GM04503 (cell line): ENCODE data around the gene CAMTA1.

Source experiments
- DNase-seq: peaks from one replicate; pipeline ENCODE4 v3.0.0-alpha.2; 2012; ENCODE audit warnings: low read depth

Gene CAMTA1

DNA sequence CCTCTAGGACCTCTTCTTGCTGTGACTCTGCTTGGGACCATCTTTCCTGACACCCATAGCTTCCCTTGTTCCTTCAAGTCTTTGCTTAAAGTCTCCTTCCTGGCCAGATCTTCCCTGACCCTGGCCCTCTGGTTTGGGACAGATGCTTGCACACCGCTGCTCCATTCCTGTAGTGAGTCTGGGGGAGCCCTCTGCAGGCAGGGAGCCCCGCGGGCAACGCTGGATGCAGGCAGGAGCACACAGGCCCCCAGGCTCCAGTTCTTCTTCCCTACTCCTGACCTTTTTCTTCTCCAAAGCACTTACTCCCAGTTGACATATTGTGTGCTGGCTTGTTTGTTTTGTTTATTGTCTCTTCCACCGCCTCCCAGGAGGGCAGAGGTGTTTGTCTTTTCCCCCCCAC, 413.4 kb downstream of the CAMTA1 start:
- DNase-seq, result no peak

DNA sequence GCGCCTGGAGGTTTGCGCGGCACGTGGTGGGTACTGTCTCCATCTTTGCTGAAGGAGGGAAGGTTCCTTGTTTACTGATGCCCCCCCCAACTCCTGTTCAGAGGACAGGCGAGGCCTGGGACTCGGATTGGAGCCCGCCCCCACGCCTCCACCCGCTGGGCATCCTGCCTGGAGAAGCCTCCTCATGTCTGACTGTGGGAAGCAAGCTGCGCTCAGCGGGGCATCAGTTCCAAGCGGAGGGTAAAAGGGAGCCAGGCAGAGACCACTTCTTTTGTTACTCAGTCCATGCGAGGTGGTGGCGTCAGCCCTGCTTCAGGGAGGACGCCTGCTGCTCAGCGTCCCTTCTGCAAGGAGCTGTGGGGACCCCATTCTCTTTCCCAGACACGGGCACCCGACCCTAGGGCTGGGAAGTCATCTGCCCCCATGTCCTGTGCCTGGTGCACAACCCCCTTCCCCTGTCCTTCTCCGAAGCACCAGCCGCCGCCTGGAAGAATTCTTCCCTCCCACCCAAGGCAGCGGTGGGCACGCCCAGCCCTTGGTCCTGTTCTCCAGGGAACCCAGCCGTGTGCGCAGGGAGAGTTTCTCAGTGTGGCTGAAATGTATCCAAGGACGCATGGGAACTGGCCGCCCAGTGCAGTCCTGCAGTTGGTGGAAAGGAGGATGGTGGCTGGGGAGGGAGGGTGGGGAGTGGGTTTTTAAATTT, 414.0 kb downstream of the CAMTA1 start:
- DNase-seq, result no peak

DNA sequence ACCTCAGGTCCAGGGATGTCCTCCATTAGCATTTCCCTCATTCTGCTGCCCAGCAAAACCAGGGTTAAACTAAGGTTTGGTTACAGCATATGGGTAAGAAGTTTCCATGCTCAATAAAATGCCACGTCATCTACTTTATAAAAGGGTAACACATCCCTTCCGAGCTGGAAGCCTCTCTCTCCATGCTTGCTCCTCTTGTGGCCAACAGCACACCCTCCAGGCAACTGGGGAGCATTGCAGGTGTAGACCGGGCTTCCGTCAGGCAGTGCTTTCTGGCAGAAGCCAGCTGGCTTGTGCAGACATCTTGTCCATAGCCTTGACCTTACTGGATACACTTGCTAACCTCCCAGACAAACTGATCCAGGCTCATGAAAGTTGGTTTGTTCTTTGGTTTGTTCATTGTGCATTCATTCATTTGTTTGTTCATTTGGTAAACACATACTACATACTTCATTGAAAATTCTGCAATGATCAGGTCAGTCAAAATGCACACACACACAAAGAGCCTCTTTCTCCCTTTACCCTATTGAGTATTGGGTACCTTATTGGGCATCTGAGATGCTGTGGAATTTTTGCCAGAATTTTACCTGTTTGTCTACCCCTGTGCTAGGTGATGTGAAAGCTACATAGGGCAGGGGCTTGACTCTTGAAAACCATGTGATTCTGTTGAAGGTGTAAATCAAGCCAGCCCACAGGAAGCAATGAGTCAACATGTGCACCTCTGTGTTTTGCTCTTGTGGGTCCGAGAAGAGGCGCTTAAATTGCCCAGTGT, 422.8 kb downstream of the CAMTA1 start:
- no peak for DNase-seq

DNA sequence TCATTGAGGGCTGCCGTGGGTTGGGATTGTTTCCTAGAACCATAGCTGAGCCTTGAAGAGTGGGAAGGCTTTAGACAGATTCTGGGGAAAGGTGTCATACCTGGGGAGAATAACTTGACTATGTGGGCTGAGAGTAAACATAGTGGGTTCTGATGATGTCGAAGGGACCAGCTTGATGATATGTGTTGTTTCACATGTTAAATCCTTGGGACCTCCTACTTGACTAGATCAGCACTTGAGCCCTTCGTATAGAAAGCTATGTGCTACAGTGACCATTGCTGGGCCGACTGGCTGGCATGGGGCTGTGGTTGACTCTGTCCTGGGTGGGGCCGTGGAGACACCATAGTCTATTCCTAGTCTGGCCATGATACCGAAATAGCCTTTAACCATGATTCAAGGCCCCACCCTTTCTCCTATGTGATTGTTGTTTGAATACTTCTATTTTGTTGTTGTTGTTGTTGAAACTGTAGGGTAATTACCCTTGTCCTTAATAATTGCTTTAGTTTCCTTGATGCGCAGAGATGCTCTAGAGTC, 423.5 kb downstream of the CAMTA1 start:
- no peak for DNase-seq

DNA sequence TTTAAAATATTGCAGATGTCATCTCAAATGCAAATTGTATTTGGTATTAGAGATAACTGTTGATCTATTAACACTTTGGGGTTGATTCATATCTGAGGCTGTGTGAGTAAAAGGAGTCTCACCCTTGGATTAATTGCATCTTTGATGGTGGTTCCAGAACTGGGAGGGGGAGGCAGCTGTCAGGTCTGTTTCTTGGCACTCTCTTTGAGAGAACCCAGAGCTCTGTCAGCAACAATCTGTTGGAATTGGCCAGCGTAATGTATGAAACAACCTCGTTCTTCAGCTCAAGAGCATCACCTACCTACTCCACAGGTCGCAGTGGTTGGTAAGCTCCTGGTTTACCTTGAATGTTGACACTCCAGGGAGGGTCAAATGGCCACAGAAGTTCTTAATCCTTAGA, 424.1 kb downstream of the CAMTA1 start:
- DNase-seq, result no peak

DNA sequence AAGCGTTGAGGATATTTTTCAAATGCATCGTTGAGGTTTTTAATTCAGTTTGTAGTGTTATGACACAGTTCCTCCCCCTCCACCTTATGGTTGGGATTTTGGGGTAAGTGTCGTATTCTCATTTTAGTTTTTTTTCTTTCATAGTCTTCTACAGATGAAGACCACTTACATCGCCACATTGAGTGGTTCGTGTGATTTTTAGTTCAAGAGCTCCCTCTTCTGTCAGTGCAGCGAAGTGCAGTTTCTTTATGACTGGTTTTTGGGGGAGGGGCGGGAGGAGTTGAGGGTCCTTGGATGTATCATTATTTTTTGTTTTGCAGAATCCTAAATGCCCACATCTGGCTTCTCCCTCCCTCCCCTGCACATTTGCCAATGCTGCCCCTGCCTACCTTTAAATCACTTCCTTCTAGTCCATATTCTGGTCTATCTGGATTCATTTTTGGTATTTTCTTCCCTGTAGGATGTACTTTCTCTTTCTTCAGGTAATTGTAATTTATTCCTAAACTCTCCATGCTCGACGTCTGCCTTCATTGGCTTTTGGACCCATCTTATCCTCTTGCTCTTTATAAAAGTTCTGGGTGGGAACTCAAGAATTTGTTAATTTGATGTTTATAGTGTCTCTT, 433.1 kb downstream of the CAMTA1 start:
- DNase-seq, result no peak

DNA sequence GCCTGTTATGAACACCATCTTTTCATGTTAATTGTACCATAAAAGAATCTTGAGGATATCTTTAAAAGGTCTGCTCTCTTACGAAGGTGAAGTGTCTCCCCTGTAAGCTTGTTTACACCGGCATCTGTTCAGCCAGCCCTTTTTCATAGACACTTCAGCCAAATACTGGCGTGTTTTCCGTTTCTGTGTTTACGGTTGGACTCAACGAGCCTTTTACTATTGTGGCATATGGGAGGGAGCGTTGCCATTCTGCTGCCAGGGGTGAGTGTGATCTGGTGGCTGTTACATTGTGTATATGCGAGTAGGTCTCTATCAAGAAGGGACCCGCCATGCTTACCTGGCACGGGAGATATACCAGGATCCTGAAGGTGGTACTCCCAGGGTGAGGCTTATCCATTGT, 433.8 kb downstream of the CAMTA1 start:
- no peak for DNase-seq

DNA sequence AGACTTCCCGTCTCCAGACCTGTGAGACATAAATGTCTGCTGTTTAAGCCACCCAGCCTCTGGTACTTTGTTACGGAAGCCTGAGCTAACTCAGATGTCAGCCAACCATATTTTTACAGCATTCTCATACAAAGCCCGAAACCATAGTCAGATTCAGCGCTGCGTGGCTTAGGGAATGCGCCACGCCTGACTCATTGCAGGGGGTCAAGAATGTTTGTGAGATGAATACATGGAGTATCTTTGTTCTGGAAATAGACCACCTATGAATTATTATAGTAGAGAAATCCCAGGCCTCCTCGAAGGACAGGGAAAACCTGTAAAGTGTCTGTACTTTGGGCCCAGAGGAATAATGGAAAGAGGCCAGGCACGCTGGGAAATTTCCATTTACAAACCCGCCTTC, 434.8 kb downstream of the CAMTA1 start:
- no peak for DNase-seq

DNA sequence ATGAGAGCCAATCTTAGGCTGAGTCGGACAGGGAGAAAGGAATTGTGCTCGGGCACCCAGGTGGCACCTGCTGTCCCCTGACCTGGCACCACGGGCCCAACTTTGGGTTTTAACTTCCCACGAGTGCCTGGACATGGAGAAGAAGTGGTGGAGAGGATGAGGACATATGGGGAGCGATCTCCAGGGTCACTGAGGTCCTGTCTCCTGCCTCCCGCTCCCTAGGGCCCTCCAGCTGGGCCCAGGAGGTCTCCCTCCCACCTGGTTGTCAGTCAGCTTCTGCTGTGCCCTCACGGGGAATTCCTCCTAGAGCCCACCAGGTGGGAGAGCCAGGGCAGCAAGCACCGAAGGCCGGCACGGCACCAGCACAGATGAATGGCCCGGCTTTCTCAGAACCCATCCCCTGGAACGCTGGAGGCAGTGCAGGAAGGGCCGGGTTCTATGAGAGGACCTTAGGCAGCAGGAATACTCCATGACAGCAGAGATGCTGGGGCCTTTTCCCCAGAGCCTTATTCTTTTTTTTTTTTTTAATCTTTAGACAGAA, 435.5 kb downstream of the CAMTA1 start:
- no peak for DNase-seq

DNA sequence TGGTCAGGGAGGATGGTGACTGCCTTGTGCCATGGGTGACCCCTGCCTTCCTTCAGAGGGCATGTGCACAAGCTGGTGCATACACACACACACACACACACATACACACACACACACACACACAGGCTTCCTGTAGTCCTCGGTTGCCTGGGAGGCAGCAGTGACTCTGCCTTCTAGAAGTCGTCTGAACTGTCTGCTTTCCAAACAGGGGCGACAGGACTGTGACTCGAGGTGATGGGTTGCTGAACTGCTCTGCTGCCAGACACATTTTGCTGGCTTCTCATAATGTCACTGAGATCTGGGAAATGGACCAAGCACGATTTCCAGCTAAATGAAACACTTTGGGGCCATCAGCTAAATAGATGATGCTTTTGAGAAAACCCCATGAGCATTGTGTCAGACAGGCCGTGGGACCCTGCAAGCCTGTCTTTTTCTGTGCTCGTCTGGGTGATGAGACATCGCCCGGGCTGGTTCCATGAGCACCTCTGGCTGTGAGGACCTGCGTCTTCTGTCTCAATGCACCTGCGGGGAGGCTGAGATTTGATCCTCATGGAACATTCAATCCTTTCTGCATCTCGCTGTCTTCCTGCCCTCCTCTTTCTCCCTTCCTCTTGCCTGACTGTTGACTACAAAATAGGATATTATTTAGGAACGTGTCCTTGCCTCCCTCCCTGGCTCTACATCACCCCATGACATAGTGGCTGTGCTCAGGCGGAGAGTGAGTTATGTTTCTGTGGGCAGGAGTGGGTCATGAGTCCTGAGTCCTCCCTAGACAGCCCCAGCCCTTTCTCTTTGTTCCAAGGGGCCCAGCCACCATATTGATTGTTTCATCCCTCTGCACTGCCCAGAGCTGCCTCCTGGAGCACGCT, 436.8 kb downstream of the CAMTA1 start:
- DNase-seq, result no peak

DNA sequence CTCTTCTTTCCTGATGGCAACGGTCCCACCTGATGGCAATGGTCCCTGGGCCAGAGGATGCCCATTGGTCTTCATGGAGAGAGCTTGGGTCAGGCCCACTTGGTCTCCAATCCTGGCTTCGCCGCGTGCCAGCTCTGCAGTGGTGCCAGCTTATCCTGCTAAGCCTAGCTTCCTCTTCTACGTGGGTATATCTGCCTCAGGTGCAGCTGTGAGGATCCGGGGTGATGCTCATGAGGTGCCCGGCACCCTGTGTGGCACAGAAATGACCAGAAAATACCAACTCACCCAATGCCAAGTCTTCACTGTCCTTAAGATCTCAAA, 437.4 kb downstream of the CAMTA1 start:
- no peak for DNase-seq

DNA sequence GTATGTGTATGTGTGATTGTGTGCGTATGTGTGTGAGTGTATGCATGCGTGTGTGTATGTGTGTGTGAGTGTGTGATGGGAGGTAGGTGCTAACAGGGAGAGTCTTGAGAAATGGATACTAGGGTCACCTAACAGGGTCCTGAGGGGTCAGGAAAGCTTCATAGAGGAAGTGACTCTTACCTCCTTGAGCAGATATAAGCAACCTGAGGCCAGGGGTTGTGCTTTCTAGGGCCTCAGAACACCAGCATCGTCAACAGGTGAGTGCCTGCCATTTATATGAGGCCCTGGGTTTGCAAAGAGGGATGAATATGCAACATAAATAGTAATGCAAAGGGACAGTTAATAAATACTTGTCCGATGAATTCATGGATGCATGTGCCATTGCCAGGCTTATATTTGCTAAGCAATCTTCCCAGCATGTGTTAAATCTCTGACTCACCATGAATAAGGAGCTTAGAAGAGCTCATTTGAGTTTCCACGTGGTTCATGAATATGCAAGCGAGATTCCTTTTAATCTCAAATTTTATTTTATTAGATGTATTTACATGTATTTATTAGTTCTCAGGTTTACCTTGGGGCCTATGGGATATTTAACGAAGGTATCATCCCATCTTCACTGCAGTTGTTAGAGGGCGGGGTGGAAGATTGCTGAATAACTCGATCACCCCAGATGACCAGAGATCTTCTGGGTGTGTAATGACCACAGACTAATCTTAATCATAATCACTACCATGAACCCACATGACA, 438.3 kb downstream of the CAMTA1 start:
- peak; percentile 70 for DNase-seq

DNA sequence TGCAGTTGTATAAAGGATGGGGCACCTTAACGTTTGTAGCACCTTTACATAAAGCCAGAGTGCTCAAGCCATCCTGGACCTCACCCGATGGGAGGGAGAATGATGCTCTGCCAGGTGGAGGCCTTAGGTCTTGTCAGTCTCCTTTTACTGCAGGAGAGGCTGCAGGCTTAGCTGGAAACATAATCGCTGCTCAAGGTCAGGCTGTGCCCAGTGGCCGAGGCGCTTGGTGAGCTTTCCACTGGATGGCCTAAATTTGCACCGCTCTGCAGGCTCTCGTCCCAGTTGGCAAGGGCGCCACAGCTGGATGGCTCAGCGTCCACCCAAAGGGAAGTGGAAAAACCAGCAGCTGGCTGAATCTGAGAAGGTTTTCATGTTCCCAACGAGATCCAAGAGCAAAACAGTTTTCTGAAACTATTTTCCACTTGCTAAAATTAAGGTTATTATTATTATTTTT, 438.9 kb downstream of the CAMTA1 start:
- DNase-seq, result no peak

DNA sequence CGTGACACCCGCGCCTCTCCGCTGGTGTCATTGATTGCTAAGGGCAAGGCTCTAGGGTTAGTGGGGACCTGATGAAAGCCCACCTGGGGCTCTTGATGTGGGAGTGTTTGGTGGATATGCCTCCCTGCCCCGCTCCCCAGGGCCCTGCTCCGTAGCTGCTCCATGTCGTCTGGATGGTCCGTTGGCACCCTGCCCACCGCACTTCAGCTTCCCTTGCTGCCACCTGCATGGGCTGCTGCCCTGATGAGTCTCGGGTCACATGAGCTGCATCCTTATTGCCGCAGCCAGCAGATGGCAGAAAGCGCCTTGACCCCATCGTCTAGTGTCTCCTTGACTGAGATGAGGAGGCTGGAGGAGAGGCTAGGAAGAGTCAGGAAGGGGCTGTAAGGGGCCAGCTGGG, 439.4 kb downstream of the CAMTA1 start:
- no peak for DNase-seq

DNA sequence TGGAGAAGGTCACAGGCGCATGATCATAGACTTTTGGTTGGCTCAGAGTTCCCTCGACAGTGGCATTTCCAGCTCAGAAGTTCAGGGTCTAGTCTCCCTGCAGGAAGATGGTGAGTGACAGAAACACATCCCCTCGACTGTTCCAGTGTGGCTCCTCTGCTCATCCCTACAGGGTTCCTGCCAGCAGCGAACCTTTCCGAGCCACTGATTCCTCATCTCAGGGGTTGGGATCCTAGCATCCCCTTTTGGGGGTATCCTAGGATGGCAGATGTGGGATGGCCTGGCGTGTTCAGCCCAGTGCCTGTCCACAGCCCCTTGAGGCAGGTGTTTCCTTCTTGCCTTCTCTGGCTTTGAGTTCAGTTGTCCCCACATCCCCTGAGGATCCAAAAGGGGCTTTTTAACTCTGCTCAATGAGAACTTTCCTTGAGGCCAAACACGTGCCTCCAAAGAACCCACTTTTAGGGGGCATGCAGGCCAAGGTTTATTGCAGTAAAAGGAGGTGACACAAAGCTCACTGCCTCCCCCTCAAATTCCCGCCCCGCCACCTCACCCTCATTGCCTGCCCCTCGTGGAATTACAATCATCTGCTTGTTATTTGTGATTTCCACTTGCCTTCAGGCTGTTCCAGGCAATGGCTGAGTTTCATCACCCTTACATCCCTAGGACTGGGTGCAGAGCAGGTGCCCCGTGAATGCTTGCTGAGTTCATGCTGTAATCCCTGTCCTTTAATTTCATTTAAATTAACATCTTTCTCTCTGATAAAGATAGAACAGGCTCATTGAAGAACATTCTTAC, 440.7 kb downstream of the CAMTA1 start:
- DNase-seq, result no peak

DNA sequence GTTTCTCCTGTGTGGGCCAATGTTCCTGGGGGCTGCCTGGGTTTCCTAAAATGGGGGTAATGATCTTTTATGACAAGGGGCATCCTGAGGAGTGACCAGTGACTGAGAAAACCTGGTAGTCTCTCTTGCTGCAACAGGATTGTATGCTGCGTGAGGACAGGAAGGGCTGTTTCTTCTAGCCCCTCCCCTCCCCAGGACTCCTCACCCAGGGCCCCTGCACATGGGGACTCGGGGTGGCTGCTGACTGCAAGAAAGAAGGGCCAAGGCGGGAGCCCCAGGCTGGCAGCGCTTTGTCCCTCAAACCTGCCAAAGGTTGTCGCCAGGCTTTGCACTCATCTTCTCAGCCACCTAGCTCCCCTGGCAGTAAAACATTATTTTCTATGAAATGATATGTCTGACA, 442.4 kb downstream of the CAMTA1 start:
- no peak for DNase-seq

DNA sequence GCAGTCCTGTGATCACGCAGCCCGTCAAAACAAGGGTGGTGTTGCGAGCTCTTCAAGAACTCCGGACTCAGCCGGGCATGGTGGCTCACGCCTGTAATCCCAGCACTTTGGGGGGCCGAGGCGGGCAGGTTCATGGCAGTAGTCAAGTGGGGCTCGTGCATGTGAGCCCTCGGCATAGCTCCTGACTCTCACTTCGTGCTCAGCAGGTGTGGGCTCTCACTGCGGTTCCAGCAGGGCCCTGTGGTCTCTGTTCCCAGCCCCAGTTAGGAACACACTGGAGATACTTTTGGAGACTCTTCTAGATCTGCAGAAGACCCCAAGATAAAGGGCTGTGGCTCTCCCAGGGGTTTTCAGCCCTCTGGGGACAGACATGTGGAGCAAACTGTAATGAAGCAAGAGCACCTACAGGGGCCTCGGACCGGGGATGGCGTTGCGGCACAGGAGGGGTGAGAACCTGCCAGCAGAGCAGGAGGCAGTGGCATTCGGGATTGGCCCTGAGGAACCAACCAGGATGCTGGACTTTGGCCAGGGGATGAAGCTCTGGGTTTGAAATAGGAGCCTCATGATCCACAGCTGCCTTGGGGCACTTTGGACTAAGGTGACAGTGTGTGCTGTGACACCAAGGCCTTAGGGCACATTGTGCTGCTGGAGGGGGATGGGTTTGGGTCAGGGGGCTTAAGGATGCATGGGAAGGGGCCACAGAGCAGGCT, 443.2 kb downstream of the CAMTA1 start:
- DNase-seq, result no peak

DNA sequence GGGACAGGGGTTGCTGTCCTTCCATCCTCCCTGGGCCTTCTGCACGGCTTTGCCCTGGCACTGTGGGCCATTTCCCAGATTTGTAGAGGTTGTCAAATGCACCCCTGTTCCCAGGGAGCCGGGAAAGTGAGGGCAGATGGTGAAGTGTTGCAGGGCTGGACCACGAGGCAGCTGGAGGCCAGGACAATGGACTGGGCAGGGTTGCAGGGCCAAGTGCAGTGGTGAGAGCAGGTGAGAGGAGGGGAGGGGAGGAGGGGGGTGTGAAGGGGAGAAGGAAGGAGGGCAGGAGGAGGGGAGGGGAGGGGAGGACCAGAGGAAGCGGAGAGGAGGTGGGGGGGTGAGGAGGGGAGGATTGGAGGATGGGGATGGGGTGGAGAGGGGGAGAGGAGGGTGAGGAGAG, 443.9 kb downstream of the CAMTA1 start:
- no peak for DNase-seq
